GM19455 (cell line): Measurements from ENCODE around the gene CST7.
"Not testable (repeated sequence)": the region's sequence is repeated elsewhere in the genome, so short reads cannot be mapped to it uniquely, and the experiment has no call there.

Experiments
- ATAC-seq: cut with Tn5 transposase; IDR thresholded peaks from one replicate; pipeline ENCODE4 v1.9.1; 2021; ENCODE audit not compliant: unreplicated experiment

CST7 gene

GRCh38 chr20:24929259-24929658, 19.8 kb upstream of the CST7 start:
- ATAC-seq: not testable (repeated sequence)

DNA sequence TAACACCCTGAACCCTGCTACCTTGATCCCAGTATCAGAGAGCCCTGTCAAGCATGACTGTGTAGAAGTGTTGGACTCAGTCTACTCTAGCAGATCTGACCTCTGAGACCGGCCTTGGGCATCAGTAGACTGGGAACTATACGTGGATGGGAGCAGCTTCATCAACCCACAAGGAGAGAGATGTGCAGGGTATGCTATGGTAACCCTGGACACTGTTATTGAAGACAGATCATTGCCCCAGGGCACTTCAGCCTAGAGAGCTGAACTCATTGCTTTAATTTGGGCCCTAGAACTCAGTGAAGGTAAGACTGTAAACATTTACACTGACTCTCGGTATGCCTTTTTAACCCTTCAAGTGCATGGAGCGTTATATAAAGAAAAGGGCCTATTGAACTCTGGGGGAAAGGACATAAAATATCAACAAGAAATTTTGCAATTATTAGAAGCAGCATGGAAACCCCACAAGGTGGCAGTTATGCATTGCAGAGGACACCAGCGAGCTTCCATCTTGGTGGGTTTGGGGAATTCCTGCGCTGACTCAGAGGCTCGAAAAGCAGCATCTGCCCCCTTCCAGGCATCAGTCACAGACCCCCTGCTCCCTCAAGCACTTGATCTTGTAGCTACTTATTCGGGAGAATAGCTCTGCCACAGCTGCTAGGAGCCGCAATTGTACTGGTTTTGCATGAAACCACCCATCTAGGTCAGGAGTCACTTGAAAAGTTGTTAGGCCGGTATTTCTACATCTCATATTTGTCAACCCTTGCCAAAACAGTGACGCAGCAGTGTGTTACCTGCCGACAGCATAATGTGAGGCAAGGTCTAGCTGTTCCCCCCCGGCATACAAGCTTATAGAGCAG, 19.0 kb upstream of the CST7 start:
- ATAC-seq: not testable (repeated sequence)

- not testable (repeated sequence) for ATAC-seq
Observed at GRCh38 chr20:24930724-24931688, 18.1 kb upstream of the CST7 start.

DNA sequence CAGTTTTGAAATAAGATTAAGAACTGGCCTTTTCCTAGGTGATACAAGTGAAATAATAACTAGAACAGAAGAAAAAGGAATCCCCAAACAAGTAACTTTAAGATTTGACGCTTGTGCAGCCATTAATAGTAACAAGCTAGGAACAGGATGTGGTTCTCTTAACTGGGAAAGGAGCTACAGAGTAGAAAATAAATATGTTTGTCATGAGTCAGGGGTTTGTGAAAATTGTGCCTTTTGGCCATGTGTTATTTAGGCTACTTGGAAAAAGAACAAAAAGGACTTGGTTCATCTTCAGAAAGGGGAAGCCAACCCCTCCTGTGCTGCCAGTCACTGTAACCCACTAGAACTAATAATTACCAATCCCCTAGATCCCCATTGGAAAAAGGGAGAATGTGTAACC, 17.2 kb upstream of the CST7 start:
- ATAC-seq: not testable (repeated sequence)

DNA sequence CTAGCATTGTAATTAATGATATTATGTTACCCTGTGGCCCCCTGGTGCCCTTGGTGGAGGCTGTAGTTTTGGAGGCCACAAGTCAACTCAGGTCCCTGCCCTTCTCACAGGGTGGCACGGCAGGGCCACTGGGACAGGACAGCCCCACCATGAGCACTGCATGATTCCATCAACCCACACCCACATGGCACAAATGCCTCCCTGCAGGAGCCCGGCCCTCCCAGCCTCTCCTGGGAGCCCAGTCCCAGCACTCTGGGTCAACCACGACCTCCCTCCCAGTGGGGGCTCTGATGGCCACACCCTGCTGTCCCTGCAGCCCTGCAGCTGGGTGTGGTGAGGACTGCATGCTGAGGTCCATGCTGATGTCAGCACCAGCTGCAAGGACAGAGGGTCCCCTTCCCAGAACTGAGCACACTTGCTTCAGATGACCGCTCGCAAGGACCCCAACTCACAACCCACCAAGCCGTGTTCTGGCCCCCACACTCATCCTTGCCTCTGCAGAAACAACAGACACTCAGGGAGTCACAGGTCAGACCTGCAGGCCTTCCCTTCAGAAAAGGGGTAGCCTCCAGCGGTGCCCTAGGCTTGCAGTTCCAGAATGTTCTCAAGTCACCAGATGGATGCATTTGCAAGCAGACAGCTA, 15.7 kb upstream of the CST7 start:
- no peak for ATAC-seq

DNA sequence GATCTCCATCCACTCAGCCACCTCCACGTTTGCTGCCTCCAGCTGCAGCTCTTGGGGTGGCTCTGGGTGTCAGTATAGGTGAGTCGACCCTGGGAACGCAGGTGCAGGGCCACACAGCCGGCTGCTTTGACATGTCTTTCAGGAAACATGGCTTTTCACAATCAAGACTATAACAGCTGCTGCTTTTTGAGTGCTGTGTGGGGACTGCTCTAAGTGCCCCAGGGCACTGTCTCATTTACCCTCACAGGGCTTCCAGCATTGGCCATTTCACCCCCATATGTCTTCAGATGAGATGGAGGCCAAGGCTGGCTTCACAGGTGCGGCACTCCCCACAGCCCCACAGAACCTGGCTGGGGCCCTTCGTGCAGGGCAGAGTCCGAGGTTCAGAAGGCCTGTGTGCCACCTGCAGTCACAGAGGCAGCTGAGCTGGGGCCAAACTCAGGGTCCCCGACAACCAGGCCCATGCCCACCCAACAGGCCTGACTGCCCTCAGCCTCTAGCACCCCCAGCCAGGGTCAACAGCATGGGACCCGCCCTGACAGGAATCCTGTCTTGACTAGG, 14.9 kb upstream of the CST7 start:
- ATAC-seq: no peak

DNA sequence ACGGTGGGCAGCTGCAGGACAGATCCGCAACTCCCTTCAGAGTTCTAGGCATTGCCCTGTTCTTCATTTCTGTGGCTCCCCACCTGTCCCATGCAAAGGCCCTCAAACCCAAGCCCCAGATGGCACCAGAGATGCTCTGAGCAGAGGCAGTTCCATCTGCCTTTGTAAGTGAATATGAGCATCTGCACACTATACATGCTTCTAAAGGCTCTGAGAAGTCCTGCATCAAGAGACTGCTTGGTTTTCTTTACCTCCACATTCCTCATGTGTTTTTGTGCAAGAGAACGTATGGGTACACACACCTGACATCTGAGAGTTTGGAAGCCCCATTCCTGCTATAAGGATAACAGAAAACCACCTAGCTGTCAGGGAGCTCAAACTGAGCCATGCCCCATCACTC, 14.4 kb upstream of the CST7 start:
- ATAC-seq: no peak

DNA sequence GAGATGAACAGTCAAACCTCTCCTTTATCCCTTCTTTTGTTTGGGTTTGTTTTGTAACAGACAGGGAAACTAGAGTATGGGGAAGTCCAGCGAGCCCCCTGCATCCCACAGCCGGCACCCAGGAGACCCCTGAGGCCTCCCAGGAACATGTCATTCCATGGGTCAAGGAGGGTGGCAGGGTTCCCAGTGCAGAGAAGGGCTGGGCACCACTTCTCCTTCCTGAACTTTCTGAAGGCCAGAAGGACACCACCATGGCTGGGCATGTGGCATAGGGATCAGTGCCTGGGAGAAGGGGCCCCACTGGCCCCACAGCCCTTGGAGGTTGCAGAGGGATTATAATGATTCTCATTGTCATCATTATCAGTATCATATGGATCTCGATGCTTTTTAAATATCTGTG, 13.9 kb upstream of the CST7 start:
- ATAC-seq: no peak

DNA sequence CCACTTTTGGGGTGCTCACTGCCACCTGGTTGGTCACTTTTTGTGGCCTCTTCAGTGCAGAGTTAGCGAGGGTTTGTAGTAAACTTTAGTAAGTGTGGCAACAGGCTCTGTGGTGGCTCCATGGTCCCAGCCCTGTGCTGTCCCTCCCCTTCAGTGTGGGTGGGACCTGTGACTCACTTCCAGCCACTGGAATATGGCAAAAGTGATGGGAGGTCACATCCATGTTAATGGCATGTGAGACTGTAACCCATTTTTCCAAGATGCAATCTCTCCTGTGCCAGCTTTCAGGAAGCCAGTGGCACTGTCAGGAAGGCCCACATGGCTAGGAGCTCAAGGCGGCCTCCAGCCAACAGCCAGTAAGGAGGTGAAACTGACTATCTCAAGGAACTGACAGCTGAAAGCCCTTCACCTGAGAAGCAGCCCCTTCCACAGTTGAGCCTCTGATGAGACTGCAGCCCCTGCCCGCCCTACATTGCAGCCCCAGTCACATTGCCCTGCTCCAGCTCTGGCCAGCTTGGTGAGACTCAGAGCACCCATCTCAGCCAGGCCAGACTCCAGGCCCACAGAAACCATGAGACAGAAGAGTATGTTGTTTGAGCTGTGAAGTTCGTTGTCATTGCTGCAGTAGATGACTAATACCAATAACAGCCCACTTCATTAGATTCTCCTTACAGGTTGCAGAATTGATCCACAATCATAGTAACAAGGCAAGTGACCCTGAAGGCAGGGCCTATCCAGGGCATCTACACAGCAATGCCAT, 13.1 kb upstream of the CST7 start:
- no peak for ATAC-seq

DNA sequence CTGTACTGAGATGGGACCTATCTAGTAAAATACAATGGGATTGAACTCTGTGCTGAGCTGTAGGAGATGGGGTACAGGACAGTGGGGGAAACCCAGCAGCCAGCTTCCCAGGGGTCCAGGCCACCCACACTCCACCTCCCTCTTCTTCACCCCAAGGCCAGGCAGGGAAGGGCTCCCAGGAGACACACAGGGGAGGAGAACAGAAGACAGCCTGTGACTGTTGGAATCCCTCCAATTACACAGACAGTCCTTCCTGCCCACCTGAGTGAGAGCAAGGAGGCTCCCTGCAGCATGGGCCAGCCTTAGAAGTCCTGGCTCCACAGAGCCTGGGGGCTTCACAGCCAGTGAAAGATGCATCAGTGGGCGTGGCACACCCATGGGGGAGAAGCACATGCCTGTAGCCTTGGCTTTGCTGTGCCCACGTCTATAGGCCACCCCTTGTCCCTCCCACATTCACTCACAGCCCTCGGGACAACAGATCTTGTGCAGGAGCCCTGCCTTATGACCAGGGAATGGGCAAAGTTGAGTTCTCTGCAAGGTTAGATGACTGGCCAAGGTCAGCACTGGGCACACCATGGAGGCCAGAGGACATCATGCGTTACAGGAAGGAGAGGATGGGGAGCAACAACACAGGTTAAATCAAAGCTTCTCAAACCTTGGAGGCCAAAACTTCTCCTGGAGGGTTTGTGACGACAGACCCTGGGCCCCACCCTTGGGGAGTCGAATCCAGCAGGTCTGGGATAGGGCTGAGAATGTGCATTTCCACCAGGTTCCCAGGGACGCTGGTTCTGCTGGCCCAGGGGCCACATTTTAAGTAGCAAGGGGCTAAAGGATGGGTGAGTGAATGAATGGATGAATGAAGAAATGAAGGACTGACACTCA, 12.3 kb upstream of the CST7 start:
- ATAC-seq: no peak

DNA sequence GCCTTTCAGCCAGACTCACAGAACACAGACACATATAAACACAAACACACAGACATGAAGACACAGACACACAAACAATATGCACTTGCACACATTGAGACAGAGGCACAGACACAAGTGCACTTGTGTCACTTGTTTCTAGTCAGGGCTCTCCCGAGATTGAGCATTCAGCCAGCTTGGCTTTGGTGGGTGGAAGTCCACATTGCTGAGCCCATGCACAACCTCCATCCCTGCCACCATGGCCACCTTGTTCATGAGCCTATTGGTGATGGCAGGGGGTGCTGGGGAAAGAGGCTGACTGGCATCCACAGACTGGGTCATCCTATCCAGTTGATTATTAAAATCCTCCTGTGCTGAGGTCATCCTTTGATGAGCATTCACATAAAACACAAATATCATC, 11.5 kb upstream of the CST7 start:
- ATAC-seq: no peak

DNA sequence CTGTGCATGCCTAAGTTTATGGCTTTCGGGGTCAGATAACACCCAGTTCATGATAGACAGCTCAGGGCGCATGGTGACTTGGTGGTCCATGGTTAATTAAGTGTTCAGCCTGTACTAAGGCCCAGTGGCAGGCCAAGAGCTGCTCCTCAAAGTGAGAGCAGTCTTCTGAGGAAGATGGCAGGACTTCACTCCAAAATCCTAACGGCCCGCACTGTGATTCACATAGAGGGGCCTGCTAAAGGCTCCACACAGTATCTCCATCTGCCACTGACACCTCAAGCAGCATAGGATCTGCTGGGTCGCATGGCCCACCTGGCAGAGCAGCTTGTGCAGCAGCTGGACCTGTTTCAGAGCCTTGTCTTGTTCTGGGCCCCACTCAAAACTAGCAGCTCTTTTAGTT, 10.6 kb upstream of the CST7 start:
- no peak for ATAC-seq

- no peak for ATAC-seq
Observed at GRCh38 chr20:24939036-24939435, 10.0 kb upstream of the CST7 start.

DNA sequence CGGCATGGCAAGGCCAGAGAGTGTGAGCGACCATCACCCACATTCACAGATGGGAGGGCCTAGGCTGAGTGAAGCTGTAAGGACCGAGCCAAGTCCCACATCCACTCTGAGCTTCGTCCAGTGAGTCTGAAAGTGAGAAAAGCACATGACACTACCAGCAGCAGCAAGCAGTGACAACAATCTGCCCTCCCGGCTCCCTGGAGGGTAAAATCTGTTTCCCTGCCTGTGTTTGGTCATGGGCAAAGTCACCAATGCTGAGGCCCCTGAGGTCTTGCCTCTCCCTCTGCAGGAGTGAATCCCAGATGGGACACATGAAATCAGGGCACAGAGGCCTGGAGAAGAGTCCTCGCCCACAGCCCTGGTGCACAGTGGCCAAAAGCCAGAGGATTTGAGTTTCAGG, 6.4 kb upstream of the CST7 start:
- ATAC-seq: no peak

DNA sequence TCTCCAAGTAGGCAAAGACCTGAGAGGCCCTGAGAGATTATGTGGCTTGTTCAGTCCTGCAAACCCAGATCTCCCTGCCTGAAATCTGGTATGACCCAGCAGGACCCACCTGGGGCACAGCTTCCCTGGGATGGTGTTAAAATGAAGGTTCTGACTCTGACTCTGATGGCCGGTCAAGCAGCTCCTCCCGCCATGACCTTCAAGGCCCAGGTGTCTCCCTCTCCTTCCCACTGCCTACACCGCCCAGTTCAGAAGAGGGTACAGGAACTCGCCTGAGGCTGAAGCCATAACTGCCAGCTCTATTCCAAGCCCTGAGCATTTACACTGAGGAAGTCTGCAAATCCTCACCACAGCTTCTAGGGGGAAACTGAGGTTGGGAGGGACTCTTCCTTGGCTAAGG, 5.9 kb upstream of the CST7 start:
- ATAC-seq: no peak

- ATAC-seq: no peak
Observed at GRCh38 chr20:24943731-24944130, 5.3 kb upstream of the CST7 start.

DNA sequence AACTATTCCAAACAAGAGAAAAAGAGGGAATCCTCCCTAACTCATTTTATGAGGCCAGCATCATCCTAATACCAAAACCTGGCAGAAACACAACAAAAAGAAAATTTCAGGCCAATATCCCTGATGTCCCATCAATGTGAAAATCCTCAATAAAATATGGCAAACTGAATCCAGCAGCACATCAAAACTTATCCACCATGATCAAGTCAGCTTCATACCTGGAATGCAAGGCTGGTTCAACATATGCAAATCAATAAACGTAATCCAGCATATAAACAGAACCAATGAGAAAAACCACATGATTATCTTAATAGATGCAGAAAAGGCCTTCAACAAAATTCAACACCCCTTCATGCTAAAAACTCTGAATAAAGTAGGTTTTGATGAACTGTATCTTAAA, 2.7 kb upstream of the CST7 start:
- not testable (repeated sequence) for ATAC-seq

DNA sequence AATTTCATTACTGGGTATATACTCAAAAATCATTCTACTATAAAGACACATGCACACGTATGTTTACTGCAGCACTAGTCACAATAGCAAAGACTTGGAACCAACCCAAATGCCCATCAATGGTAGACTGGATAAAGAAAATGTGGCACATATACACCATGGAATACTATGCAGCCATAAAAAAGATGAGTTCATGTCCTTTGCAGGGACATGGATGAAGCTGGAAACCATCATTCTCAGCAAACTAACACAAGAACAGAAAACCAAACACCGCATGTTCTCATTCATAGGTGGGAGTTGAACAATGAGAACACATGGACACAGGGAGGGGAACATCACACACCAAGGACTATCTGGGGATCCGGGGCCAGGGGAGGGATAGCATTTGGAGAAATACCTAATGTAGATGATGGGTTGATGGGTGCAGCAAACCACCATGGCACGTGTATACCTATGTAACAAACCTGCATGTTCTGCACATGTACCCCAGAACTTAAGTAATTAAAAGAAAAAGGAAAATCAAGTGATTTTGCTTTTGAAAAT, 602 bp upstream of the CST7 start:
- not testable (repeated sequence) for ATAC-seq

- no peak for ATAC-seq
Observed at GRCh38 chr20:24949756-24950127, 673 bp downstream of the CST7 start.
